ENCODE results near the gene DOK6.

The DOK6 gene

GRCh38 chr18:69784815-69785214, 384.1 kb downstream of the DOK6 start:
- no peak overlapping the region for H3K4me3 ChIP-seq (ENCODE audit: low read length)
- TF ChIP-seq, protein P1, sequence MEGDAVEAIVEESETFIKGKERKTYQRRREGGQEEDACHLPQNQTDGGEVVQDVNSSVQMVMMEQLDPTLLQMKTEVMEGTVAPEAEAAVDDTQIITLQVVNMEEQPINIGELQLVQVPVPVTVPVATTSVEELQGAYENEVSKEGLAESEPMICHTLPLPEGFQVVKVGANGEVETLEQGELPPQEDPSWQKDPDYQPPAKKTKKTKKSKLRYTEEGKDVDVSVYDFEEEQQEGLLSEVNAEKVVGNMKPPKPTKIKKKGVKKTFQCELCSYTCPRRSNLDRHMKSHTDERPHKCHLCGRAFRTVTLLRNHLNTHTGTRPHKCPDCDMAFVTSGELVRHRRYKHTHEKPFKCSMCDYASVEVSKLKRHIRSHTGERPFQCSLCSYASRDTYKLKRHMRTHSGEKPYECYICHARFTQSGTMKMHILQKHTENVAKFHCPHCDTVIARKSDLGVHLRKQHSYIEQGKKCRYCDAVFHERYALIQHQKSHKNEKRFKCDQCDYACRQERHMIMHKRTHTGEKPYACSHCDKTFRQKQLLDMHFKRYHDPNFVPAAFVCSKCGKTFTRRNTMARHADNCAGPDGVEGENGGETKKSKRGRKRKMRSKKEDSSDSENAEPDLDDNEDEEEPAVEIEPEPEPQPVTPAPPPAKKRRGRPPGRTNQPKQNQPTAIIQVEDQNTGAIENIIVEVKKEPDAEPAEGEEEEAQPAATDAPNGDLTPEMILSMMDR (IDR thresholded peaks at IDR 0.05; ENCODE audit: insufficient read depth, low read depth, low read length, missing control alignments) = no peak
- no peak for DNase-seq (ENCODE audit: low read depth)

DNA sequence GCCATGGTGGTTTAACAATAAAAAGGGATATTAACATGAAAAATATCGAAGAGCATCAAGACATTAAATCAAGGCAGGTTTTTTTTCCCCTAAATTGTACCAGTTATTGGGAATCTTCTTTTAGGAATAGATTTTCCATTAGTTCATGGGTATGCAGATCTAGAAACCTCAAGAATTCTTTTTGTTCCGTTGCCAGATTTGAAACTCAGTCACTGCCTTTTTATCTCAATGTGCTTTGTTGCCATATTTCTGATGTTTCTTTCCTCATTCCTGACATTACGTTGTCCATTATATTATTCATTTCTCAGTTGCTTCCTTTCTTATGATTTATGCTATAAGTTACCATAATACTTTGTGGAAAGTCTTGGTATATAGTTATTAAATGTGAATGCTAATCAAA, 384.8 kb downstream of the DOK6 start:
- DNase-seq (ENCODE audit: low read depth) = no peak
- no peak overlapping the region for H3K4me3 ChIP-seq (ENCODE audit: low read length)
- TF ChIP-seq, protein P1 (IDR thresholded peaks at IDR 0.05; ENCODE audit: insufficient read depth, low read depth, low read length, missing control alignments) = no peak

GRCh38 chr18:69786427-69786826, 385.7 kb downstream of the DOK6 start:
- TF ChIP-seq, protein P1 (IDR thresholded peaks at IDR 0.05; ENCODE audit: insufficient read depth, low read depth, low read length, missing control alignments) = no peak
- H3K4me3 ChIP-seq (ENCODE audit: low read length) = no peak overlapping the region
- DNase-seq (ENCODE audit: low read depth) = no peak

DNA sequence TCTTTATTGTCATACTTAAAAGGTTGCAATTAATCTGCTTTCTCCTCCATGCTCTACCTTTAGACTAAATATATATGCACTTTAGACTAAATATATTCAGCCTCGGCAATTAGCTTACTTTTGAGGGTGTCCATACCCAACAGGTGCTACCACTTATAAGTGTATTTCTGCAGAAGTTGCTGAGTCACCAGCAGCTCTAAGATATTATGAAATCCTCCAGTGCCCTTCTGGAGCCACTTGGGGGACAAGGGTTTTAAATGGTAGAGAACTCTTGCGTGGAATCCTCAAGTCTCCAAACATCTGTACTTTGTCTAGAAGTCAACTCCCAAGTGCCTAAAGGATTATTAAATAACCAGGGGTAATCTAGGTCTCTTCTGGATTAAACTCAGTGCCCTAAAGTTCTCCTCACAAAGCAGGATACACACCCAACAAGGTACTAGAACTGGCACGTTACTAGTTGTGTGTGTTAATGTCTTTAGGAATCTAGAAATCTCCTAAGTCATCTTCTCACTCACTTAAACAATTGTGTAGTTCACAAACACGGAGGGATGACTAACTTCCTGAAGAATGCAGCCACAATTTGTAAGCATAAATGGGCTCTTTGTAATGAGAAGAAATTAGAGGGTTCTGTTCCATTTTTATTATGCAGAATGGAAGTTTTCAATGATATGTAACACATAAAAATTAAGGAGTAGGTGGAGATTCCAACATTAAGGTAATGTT, 387.3 kb downstream of the DOK6 start:
- TF ChIP-seq, protein P1 (IDR thresholded peaks at IDR 0.05; ENCODE audit: insufficient read depth, low read depth, low read length, missing control alignments) = no peak
- no peak overlapping the region for H3K4me3 ChIP-seq (ENCODE audit: low read length)
- peak; percentile 73 for DNase-seq (ENCODE audit: low read depth)

DNA sequence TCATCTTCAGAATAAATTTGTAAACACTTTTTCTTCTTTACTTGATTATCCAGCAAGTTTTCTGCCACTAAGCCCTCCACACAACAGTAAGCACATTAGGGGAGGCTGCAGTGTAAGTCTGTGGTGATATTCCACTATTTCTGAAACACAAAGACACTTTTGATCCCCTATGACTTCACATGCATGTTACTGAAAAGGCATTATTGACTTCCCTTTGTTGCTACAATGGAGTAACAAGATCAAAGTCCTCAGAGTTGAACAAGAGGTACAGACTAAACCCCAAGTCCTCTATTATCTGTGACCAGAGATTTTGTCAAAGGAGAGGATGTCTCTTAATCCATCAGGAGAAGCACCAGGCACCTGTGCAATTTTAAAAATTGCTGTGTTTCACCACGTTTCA, 389.1 kb downstream of the DOK6 start:
- H3K4me3 ChIP-seq (ENCODE audit: low read length) = no peak overlapping the region
- TF ChIP-seq, protein P1 (IDR thresholded peaks at IDR 0.05; ENCODE audit: insufficient read depth, low read depth, low read length, missing control alignments) = no peak
- DNase-seq (ENCODE audit: low read depth) = no peak

DNA sequence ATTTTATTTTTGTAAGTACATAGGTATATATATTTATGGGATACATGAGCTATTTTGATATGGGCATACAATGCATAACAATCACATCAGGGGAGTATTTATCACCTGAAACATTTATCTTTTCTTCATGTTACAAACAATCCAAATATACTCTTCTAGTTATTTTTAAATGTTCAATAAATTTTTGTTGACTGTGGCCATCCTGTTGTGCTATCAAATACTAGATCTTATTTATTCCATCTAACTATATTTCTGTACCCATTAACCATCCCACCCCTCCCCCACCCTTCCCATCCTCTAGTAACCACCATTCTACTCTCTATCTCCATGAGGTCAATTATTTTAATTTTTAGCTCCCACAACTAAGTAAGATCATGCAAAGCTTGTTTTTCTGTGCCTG, 390.0 kb downstream of the DOK6 start:
- H3K4me3 ChIP-seq (ENCODE audit: low read length) = no peak overlapping the region
- TF ChIP-seq, protein P1 (IDR thresholded peaks at IDR 0.05; ENCODE audit: insufficient read depth, low read depth, low read length, missing control alignments) = no peak
- DNase-seq (ENCODE audit: low read depth) = no peak

DNA sequence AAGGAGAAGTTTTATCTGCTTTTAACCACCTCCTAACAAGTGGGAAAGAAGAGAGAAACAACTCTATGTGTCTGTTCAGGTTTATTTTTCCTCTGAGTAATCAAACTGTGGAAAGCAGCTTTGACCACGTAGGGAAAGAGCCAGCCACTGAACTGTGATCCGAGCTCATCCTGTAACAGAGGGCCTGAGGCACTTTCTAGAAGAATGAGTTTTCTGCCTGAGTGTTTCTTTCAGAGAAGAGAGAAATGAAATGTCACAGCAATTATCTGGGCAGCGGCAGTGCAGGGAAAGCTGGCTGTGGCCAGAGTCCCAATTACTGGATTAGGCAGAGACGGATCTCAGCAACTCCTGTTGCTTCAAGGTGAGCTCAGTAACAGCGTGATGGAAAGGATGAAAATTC, 395.1 kb downstream of the DOK6 start:
- TF ChIP-seq, protein P1 (IDR thresholded peaks at IDR 0.05; ENCODE audit: insufficient read depth, low read depth, low read length, missing control alignments) = no peak
- no peak overlapping the region for H3K4me3 ChIP-seq (ENCODE audit: low read length)
- DNase-seq (ENCODE audit: low read depth) = peak; percentile 38

All from epithelial cell of esophagus (primary cell).